ENCODE results near the gene CRELD2. TPM values are rescaled to one million over a fixed set of nuclear protein-coding genes. Genes with fewer than 3 reads are reported as not detected.

The CRELD2 gene
- polyA plus RNA-seq, 12 donors = 11.1 to 29.8 (median 18.2) TPM; not detected in 1

DNA sequence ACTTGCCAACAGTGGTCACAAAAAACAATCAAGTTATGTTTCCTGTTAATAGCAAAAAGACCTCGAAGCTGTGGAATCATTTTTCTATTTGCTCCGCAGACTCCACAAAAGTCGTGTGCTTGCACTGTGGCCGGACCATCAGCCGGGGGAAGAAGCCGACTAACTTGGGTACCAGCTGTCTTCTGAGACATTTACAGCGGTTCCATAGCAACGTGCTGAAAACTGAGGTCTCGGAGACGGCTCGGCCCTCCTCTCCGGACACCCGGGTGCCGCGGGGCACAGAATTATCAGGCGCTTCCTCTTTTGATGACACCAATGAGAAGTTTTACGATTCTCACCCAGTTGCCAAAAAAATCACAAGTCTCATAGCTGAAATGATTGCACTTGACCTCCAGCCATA, 33.2 kb upstream of the CRELD2 start:
- DNase-seq = no peak

DNA sequence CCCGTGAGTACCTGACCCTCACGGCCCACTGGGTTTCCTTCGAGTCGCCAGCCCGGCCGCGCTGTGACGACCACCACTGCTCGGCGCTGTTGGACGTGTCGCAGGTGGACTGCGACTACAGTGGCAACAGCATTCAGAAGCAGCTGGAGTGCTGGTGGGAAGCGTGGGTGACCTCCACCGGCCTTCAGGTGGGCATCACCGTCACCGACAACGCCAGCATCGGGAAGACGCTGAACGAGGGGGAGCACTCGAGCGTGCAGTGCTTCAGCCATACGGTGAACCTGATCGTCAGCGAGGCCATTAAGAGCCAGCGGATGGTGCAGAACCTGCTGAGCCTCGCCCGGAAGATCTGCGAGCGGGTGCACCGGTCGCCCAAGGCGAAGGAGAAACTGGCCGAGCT, 32.6 kb upstream of the CRELD2 start:
- no peak for DNase-seq

DNA sequence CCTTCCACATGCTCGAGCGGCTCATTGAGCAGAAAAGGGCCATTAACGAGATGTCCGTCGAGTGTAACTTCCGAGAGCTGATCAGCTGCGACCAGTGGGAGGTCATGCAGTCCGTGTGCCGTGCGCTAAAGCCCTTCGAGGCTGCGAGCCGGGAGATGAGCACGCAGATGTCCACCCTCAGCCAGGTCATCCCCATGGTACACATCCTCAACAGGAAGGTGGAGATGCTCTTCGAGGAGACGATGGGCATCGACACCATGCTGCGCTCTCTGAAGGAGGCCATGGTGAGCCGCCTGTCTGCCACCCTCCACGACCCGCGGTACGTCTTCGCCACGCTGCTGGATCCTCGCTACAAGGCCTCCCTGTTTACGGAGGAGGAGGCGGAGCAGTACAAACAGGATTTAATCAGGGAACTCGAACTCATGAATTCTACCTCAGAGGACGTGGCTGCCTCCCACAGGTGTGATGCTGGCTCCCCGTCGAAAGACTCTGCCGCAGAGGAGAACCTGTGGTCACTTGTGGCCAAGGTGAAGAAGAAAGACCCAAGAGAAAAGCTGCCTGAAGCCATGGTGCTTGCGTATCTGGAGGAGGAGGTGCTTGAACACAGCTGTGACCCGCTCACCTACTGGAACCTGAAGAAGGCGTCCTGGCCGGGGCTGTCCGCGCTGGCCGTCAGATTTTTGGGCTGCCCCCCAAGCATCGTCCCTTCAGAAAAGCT, 31.9 kb upstream of the CRELD2 start:
- DNase-seq = no peak

DNA sequence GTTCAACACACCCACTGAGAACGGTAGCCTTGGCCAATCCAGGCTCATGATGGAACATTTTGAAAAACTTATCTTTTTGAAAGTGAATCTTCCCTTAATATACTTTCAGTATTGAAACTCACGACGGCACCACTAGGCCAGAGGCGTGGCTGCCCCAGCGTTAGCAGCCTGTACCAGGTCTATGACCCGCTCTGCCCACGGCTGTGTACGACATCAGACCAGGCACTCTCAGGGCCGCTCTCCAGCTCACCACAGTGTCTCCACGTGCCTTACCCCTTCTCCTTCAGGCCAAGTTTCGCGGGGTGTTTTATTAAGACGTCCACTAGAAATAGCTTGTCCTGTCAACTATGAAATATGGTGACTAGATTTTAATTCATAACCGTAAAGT, 31.4 kb upstream of the CRELD2 start:
- no peak for DNase-seq

DNA sequence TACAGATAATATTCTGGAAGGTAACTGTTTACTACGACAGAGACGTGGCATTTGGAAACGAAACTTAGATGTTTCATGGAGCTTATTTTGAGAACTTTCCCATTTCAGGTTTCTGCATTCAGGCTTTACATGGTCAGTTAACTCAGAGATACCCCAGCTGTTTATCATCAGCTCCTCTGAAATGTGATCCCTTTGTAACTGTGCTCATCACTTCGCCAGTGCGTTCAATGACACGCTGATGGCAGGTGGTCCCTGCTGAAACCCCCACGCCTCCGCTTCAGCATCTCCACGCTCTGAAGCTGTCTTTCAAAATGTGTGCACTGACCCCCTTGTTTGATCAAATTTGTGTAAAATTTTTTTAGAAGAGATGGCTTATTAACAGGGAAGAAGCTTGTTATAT, 30.7 kb upstream of the CRELD2 start:
- DNase-seq = no peak

DNA sequence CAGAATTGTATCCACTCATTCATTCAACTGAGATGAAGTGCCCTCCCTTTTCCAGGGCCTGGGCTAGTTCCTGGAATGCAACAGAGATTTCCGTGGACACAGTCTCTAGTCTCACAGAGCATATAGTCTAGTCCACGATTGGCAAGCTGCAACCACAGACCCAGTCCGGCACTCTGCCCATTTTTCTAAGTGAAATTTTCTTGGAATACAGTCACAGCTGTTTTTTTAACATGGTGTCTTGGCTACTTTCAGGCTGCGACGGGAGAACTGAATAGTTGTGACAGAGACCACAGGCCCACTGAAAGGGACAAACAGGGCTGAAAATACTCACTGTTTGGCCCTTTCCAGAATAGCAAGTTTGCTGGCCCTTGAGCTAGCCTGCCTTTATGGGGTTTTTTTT, 29.4 kb upstream of the CRELD2 start:
- DNase-seq = no peak

DNA sequence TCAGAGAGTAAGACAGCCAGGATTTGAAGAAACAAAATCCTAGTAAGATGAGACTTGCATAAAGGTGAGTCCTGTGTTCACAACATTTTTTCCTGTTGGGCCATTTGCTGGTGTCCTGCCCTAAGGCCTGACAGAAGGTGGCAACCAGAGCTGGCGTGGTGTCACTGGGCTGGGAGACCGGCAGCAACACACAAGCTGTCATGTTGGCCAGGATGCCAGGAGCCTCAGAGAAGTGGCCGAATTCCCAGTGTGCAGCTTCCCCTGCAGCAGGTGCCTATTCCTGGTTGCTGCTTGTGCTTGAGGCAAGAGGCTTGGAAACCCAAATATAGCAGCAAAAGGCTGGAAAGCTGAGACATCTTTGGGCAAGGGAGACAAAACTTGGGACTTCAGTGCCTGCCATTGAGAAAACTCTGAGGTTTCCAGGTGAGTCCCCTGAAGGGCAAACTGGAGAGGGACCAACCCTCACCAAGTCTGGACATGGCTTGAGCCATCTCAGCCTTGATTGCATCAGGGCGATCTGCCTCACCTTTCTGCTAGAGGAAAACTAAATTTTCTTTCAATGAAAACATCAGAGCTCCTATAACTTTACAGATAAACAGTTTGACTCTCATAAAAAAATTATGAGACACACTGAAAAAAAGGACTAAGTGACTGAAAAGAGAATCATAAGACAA, 26.1 kb upstream of the CRELD2 start:
- DNase-seq = no peak

DNA sequence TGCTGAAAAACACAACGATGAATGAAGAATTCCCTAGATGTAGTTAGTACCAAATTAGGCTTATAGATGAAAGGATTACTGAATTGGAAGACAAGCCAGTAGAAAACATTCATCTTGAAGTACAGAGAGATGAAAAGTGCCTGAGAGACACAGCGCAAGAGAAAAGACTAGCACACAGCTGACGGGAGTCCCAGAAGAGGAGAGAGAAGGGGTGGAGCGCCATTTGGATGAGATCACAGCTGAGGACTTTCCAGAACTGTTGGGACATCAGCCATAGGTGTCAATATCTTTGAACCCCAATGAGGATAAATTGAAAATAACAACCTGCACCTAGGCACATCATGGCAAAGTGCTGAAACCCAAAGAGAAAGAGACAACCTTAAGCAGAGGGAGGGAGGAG, 25.4 kb upstream of the CRELD2 start:
- DNase-seq = no peak

DNA sequence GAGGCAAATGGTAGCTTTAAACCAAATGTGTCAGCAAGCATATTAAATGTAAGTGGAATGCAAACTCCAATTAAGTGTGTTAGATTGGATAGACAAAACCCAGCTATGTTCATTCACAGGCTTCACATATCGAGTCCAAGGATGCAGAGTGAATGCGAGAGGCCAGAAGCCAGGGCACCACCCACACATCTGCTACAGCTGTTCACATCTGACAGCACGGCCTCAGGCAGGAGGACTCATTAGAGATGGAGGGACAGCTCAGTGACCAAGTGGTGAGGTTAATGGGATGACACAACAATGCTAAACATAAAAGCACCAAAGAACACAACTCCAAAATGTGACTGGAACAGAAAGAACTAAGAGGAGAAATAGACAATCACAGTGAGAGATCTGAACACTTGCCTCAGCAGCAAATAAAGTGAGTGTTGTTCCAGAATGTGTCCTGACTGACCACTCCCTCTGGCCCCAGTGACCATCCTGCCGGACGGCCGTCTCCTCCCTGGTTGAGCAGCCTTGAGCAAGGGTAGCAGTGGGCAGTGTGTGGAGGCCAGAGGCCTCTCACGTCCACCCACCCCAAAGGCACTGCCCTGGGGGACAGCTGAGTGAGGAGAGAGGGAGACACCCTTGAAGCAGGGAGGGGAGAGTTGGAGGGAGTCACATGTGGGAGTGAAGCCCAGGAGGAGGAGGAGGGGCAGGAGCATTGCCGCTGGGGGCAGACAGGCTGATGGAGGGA, 23.9 kb upstream of the CRELD2 start:
- DNase-seq = no peak

DNA sequence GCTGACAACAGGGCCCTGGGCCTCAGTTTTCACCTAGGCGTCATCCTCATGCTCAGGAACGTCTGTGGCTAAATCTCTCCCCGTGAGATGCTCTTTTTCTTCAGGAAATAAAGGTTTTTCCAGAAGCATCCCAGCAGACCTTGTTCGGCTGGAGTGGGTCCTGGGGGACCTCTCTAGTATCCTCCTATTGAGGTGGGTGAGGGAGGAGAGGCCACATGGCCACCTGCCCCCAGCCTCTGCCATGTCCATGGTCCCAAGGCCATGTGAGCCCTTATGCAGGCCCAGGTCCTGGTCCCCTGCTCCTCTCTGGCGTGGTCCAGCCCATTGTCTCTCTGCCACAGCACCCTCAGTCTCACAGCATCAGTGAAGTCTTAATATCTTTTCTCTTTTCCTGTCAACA, 22.2 kb upstream of the CRELD2 start:
- no peak for DNase-seq

DNA sequence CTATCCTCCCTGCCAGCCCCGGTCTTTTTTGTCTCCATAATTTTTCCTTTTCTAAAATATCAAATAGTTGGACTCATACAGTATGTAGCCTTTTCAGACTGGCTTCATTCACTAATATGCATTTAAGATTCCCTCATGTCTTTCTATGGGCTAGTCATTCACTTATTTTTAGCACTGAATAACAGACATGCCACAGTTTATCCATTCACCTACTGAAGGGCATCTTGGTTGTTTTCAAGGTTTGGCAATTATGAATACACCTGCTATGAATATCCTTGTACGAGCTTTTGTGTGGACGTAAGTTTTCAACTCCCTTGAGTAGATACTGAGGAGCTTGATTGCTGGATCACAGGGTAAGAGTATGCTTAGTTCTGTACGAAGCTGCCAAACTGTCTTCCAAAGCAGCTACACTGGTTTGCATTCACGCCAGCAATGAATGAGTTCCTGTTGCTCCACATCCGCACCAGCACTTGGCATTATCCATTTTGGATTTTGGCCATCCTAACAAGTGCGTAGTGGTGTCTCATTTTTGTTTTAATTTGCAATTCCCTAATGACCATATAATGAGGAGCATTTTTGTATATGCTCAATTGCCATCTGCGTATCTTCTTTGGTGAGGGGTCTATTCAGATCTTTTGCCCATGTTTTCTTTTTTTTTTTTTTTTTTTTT, 21.3 kb upstream of the CRELD2 start:
- no peak for DNase-seq

DNA sequence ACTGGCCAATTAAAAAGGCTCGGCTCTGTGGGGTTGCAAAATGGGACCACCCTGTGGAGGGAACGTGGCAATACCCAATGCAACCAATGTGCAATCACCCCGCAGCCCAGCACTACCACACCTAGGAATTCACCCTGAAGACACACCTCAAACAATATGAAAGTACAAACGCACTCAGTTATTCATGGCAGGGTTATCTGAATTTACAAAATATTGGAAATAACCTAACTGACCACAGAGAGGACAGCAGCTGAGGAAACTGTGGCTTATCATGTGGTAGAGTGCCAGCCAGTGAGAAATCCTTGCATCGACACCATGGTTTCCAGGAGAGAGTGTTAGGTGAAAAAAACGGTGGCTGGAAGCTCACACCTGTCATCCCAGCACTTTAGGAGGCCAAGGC, 18.9 kb upstream of the CRELD2 start:
- no peak for DNase-seq

DNA sequence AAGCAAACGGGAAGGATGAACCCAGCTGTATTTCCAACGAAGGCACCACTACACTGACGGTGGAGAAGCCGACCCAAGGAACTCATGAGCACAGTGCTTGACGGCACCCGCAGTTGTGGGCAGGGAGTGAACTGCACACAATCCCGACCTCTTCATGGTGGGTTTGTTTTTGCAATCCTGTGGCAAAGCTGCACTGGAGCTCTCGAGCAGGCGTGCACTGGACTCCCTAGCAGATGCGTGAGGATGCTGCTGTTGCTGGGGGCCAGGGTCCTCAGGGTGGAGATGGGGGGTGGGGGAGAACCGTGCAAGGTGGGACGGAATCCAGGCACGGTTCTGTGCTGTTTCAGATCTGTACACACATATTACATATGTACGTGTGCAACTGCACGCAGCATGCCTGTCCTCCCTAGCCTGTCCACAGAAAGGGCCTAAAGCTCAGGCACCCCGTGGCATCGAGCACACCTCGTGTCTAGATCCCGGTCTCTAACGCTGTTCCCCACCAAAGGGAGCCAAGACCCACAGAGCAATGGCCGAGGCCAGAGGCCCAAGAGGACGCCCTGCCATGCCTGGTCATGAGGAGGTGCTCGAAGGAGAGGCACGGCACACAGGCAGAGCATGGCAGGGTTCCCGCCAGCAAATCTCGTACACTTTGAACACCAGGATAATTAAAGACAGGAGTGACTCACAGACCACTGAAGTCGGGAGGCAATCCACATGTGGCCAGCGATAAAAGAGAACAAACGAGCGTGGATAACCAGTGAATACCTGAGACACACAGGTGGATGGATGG, 17.8 kb upstream of the CRELD2 start:
- DNase-seq = no peak

DNA sequence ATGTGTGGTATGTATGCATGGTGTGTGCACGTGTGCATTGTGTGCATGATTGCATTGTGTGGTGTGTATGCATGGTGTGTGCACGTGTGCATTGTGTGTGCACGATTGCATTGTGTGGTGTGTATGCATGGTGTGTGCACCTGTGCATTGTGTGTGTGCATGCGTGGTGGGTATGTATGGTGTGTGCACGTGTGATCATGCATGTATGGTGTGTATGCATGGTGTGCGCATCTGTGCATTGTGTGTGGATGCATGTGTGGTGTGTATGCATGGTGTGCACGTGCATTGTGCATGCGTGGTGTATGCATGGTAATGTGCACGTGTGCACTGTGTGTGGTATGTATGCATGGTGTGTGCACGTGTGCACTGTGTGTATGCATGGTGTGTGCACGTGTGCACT, 17.0 kb upstream of the CRELD2 start:
- DNase-seq = no peak

DNA sequence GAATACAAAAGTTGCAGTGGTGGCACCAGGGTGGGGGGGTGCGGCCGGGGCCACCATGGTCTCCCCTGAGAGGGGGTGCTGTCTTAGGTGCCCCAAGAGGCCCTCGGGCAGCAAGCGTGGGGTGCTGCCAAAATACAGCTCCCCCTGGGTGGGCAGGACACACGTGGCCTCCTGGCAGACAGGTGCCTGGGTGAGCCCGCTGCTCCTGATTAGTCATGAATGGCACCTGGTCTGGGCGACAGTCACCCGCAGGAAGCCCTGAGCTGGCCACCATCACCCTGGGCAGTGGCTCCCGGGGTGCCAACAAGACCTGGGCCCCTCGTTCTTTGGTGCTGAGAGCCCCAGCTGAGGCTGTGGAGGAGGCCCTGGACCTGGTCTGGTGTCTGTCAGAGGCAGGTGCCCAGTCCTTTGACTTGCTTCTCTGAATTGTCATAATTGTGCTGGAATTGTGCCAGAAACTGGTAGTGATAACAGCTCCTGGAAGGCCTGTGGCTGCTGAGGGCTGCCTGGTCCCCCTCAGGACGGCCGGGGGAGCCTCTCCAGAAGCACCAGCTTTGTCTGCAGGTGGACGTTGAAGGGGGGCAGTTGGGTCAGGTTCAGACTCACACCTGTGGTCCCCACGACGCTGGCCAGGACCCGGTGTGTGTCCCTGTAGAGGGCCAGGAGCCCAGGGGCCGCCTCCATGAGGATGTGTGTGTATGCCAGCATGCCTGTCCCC, 15.0 kb upstream of the CRELD2 start:
- DNase-seq = no peak

DNA sequence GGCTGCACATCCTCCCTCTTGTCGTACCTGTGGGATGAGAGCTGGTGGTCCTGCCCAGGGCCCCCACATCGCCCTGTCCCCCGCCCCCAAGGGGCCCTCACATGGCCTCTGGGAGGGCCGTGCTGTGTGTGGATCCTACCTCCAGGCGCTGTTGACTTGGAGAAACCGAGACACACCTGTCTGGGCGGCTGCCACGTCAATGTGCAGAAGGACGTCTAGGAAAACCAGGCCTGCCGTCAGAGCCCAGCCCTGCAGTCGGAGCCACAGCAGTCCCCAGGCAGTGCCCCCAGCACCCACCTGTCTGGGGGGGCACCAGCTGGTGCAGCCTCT, 14.4 kb upstream of the CRELD2 start:
- no peak for DNase-seq

DNA sequence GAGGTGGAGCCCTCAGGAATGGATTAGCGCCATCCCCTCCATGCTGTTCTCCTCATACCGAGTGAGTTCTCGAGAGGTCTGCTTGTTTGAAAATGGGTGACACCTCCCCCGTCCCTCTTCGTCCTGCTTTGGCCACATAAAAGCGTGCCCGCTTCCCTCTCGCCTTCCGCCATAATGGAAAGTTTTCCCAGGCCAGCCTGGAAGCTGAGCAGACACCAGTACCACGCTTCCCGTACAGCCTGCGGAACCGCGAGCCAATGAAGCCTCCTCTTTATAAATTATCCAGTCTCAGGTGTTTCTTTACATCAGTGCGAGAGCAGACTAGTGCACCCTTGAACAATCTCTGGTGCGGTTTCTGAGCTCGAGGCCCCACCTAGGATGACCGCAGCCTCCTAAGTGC, 13.0 kb upstream of the CRELD2 start:
- no peak for DNase-seq

DNA sequence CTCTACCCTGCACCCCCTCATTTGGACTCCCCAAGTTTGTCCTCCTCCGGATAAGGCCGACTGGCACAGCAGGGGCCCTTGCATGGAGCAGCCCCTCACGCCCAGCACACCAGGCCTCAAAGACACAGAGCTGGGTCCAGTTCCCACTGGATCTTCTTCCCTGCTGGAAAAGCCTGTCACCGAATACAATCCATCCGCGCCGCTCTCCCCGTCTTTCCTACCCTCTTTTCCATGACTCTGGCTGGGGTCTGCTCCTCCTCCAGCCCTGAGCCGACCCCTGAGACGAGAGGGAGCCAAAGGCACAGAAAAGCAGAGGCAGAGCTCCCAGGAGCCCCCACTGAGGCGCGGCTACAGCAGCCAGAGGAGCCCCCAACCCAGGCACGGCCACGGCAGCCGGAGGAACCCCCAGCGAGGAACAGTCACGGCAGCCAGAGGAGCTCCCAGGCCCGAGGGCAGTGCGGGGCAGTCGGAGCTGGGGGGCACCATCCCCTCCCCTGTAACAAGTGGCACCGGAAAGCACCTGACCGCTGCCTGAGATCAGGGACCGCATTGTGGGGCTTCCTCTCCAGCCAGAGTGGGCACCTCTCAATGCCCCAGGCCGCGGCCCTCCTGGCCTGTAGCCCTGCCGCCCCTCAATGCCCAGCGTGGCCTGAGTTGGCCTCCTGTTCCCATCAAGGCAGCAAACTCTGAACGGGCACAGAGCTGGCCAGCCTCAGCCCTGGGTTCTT, 12.2 kb upstream of the CRELD2 start:
- DNase-seq = no peak

DNA sequence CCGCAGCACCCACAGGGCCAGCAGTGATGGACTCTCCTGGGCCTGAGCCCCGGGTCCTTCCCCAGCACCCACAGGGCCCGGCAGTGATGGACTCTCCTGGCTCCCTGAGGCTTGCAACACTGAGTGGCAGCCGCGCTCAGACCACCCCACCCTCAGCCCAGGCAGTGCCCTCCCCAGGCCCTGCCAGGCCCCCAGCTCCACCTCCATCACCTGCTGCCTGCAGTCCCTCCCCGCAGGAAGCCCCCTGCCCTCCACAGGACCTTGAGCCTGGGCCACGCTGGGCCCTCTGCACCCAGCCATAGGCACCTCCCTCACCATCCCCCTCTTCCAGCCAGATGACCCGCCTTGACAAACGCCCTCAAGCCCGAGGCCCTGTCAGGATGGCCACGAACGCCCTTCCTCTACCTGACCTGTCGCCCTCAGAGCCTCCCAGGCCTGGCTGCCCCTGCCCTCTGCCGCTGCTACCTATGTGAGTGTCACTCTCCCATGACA, 11.6 kb upstream of the CRELD2 start:
- no peak for DNase-seq

DNA sequence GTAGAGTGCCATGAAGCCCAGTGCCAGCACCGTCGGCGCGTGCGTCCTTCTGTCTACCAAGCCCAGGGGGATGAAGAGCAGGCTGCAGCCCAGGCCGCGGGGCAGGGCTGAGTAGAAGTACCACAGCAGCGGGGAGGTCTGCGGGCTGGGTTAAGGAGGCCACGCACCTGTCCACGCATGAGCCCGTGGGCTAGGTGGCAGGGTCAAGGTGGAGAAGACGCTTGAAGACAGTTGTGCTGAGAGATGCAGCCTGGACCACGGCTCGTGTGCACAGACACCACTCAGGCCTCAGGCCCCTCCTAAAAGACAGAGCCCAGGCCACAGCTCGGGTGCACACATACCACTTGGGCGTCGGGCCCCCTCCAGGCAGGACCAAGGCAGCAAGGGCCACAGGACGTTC, 10.6 kb upstream of the CRELD2 start:
- no peak for DNase-seq

All from muscle of arm (tissue), 12 donors.